ENCODE measurements around the gene XRCC2. TPM values are rescaled to one million over a fixed set of nuclear protein-coding genes. Genes with fewer than 3 reads are reported as not detected.
"Not testable (repeated sequence)": the region's sequence is repeated elsewhere in the genome, so short reads cannot be mapped to it uniquely, and the experiment has no call there.

The XRCC2 gene
- total RNA-seq, 4 donors from 2014 or later: 0.17 to 0.57 (median 0.43) TPM

- WGBS: 82% methylated on average over 5 of the region's 5 CpGs
- Histone ChIP-seq H3K27ac (replicated peaks in 1 of 4) (no peak overlapping the region), H3K27me3 (no peaks in the 10 kb centered on the region), H3K36me3 (no peaks in the 10 kb centered on the region), H3K4me1 (peaks cover 0 to 4% (median 0%) of the 10 kb centered on the region in 4 donors), H3K4me3 (no peak overlapping the region), H3K9me3 (peaks cover 0 to 11% (median 9%) of the 10 kb centered on the region in 4 donors)
- DNase-seq (ENCODE audit: extremely low spot score): no peak
- TF ChIP-seq CTCF (IDR thresholded peaks at IDR 0.05): no peak
- TF ChIP-seq POLR2A (IDR thresholded peaks at IDR 0.05; ENCODE audit: low read depth): no peak
- no peak for TF ChIP-seq POLR2AphosphoS5 (IDR thresholded peaks at IDR 0.05)
- no peak for TF ChIP-seq EP300 (IDR thresholded peaks at IDR 0.05)
- intact Hi-C loops (cut with DNase I): loop anchor here (5.0 kb wide), 1 partner anchor 367 kb away; no protein-coding TSS in a partner anchor
These were observed 33.6 kb upstream of the XRCC2 start for GRCh38 chr7:152709287-152710152.

GRCh38 chr7:152704796-152705384, 28.9 kb upstream of the XRCC2 start:
- Histone ChIP-seq H3K4me3 (no peak overlapping the region), H3K9me3 (peaks cover 0 to 15% (median 12%) of the 10 kb centered on the region in 4 donors), H3K36me3 (no peaks in the 10 kb centered on the region), H3K27ac (replicated peaks in 1 of 4) (no peak overlapping the region), H3K4me1 (peaks cover 0 to 4% (median 0%) of the 10 kb centered on the region in 4 donors), H3K27me3 (no peaks in the 10 kb centered on the region)
- intact Hi-C loops (cut with DNase I): loop anchor here (5.0 kb wide), 1 partner anchor 363 kb away; no protein-coding TSS in a partner anchor
- DNase-seq (ENCODE audit: extremely low spot score): no peak
- TF ChIP-seq POLR2A (IDR thresholded peaks at IDR 0.05; ENCODE audit: low read depth) (no peak), EP300 (IDR thresholded peaks at IDR 0.05) (no peak), CTCF (IDR thresholded peaks at IDR 0.05) (no peak), POLR2AphosphoS5 (IDR thresholded peaks at IDR 0.05) (no peak)
- 91% methylated on average over 1 of the region's 1 CpG for WGBS

GRCh38 chr7:152699079-152699478, 23.1 kb upstream of the XRCC2 start:
- intact Hi-C loops (cut with DNase I): no loop called here
- TF ChIP-seq CTCF (IDR thresholded peaks at IDR 0.05) (no peak), POLR2A (IDR thresholded peaks at IDR 0.05; ENCODE audit: low read depth) (no peak), EP300 (IDR thresholded peaks at IDR 0.05) (no peak), POLR2AphosphoS5 (IDR thresholded peaks at IDR 0.05) (no peak)

GRCh38 chr7:152697268-152697974, 21.5 kb upstream of the XRCC2 start:
- 64% methylated on average over 12 of the region's 12 CpGs for WGBS
- intact Hi-C loops (cut with DNase I); H3K9me3 ChIP-seq; DNase-seq (ENCODE audit: extremely low spot score); H3K27ac ChIP-seq (replicated peaks in 1 of 4); H3K27me3 ChIP-seq; H3K4me1 ChIP-seq; H3K36me3 ChIP-seq; H3K4me3 ChIP-seq: not testable (repeated sequence)

More at GRCh38 chr7:152699079-152699478, 23.1 kb upstream of the XRCC2 start:
- H3K9me3 ChIP-seq: peaks cover 0 to under 1% (median 0%) of the 10 kb centered on the region in 4 donors
- H3K27ac ChIP-seq (replicated peaks in 1 of 4): no peak overlapping the region
- H3K36me3 ChIP-seq: no peaks in the 10 kb centered on the region
- H3K4me1 ChIP-seq: no peaks in the 10 kb centered on the region
- H3K27me3 ChIP-seq: no peaks in the 10 kb centered on the region
- DNase-seq (ENCODE audit: extremely low spot score): no peak
- H3K4me3 ChIP-seq: no peak overlapping the region

GRCh38 chr7:152692196-152692595, 16.3 kb upstream of the XRCC2 start:
- H3K4me3 ChIP-seq; intact Hi-C loops (cut with DNase I); DNase-seq (ENCODE audit: extremely low spot score); H3K4me1 ChIP-seq; H3K27ac ChIP-seq (replicated peaks in 1 of 4); H3K9me3 ChIP-seq; H3K36me3 ChIP-seq; H3K27me3 ChIP-seq: not testable (repeated sequence)
- 84% methylated on average over 2 of the region's 2 CpGs for WGBS
